OCI-LY1 (cell line): ENCODE measurements around the gene SAG.

Experiments used
- H2AFZ ChIP-seq: fragments of 200-600 bp; sonication (generic), shearing (Covaris generic); 2 replicates; pipeline ENCODE4 v1.6.0; 2014; ENCODE audit warnings: antibody characterized with exemption, mild to moderate bottlenecking, low read length
- H3F3A ChIP-seq: fragments of 200-600 bp; sonication (generic), shearing (Covaris generic); 2 replicates; pipeline ENCODE4 v1.6.0; 2014; ENCODE audit warnings: mild to moderate bottlenecking, antibody characterized with exemption, low read length, moderate library complexity; ENCODE audit not compliant: insufficient read depth
- H3K27ac ChIP-seq: fragments of 200-600 bp; sonication (generic); 2 replicates; pipeline ENCODE4 v1.5.1; 2014; ENCODE audit warnings: low read length, mixed run types, mild to moderate bottlenecking, low read depth; ENCODE audit not compliant: poor library complexity, severe bottlenecking
- H3K27me3 ChIP-seq: fragments of 200-600 bp; sonication (generic); 2 replicates; pipeline ENCODE4 v1.6.0; 2014; ENCODE audit warnings: antibody characterized with exemption, mild to moderate bottlenecking, low read length, moderate library complexity; ENCODE audit not compliant: insufficient read depth
- H3K36me3 ChIP-seq: fragments of 200-600 bp; sonication (generic); 2 replicates; pipeline ENCODE4 v1.6.1; 2014; ENCODE audit warnings: mild to moderate bottlenecking, antibody characterized with exemption, low read length, moderate library complexity, mixed read lengths; ENCODE audit not compliant: insufficient read depth
- H3K4me1 ChIP-seq: fragments of 200-600 bp; sonication (generic); 2 replicates; pipeline ENCODE4 v1.5.1; 2014; ENCODE audit warnings: mild to moderate bottlenecking, low read length, moderate library complexity; ENCODE audit not compliant: insufficient read depth, severe bottlenecking
- H3K4me2 ChIP-seq: fragments of 200-600 bp; sonication (generic), shearing (Covaris generic); 2 replicates; pipeline ENCODE4 v1.6.1; 2014; ENCODE audit warnings: low read length
- H3K4me3 ChIP-seq: fragments of 200-600 bp; sonication (generic); 2 replicates; pipeline ENCODE4 v1.5.1; 2014; ENCODE audit warnings: low read length, low read depth, mild to moderate bottlenecking, mixed read lengths; ENCODE audit not compliant: poor library complexity, severe bottlenecking
- H3K79me2 ChIP-seq: fragments of 200-600 bp; shearing (Covaris generic); 2 replicates; pipeline ENCODE4 v1.6.1; 2016; ENCODE audit warnings: mixed run types, low read length, mixed read lengths; ENCODE audit not compliant: insufficient read depth
- H3K9ac ChIP-seq: fragments of 200-600 bp; sonication (generic), shearing (Covaris generic); 2 replicates; pipeline ENCODE4 v1.6.1; 2014; ENCODE audit warnings: mild to moderate bottlenecking, low read length, mixed read lengths
- H3K9me2 ChIP-seq: fragments of 200-600 bp; sonication (generic), shearing (Covaris generic); 2 replicates; pipeline ENCODE4 v1.6.1; 2014; ENCODE audit warnings: low read depth, mild to moderate bottlenecking, low read length, mixed read lengths
- H3K9me3 ChIP-seq: fragments of 200-600 bp; shearing (Covaris generic); 2 replicates; pipeline ENCODE4 v1.6.1; 2014; ENCODE audit warnings: low read length, mixed read lengths
- H4K20me1 ChIP-seq: fragments of 200-600 bp; sonication (generic), shearing (Covaris generic); 2 replicates; pipeline ENCODE4 v1.6.0; 2016; ENCODE audit warnings: mild to moderate bottlenecking, low read length; ENCODE audit not compliant: insufficient read depth
- EZH2 ChIP-seq: fragments of 200-600 bp; sonication (generic), shearing (Covaris generic); IDR thresholded peaks from 2 replicates; pipeline ENCODE4 v1.8.0; 2017; ENCODE audit warnings: borderline replicate concordance, mixed run types, mild to moderate bottlenecking, antibody characterized with exemption, low read length, moderate library complexity, mixed read lengths
- TF ChIP-seq, protein P1 (sequence below): fragments of 200-600 bp; sonication (generic), shearing (Covaris generic); IDR thresholded peaks from 2 replicates; pipeline ENCODE4 v1.5.1; 2017; ENCODE audit warnings: mild to moderate bottlenecking, antibody characterized with exemption, low read length, moderate library complexity, mixed read lengths

Gene SAG

DNA sequence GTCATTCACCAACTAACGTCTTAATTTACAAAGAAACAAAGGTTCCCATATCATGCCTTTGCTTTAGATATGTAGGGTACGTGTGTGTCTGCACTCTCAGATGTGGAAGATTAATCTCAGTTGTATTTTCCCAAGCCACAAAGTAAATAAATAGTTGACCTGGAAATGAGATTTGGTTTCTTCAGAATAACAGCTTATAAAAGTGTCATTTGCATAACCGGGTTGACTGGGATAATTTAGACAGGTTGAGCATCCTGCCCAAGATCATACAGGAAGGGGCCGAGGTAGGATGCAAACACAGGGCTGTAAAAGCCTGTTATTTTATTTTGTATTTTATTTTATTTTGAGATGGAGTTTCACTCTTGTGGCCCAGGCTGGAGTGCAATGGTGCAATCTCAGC, 36.7 kb upstream of the SAG start:
- H2AFZ ChIP-seq: no peak overlapping the region
- H3K9me2 ChIP-seq: no peaks in the 10 kb centered on the region
- H3K9me3 ChIP-seq: no peaks in the 10 kb centered on the region
- H3K4me2 ChIP-seq: no peak overlapping the region
- H3F3A ChIP-seq: no peaks in the 10 kb centered on the region
- H3K79me2 ChIP-seq: no peaks in the 10 kb centered on the region
- peaks cover 100% of the 10 kb centered on the region for H3K36me3 ChIP-seq
- TF ChIP-seq, protein P1, sequence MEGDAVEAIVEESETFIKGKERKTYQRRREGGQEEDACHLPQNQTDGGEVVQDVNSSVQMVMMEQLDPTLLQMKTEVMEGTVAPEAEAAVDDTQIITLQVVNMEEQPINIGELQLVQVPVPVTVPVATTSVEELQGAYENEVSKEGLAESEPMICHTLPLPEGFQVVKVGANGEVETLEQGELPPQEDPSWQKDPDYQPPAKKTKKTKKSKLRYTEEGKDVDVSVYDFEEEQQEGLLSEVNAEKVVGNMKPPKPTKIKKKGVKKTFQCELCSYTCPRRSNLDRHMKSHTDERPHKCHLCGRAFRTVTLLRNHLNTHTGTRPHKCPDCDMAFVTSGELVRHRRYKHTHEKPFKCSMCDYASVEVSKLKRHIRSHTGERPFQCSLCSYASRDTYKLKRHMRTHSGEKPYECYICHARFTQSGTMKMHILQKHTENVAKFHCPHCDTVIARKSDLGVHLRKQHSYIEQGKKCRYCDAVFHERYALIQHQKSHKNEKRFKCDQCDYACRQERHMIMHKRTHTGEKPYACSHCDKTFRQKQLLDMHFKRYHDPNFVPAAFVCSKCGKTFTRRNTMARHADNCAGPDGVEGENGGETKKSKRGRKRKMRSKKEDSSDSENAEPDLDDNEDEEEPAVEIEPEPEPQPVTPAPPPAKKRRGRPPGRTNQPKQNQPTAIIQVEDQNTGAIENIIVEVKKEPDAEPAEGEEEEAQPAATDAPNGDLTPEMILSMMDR: no peak
- TF ChIP-seq EZH2: no peak
- H3K27me3 ChIP-seq: no peaks in the 10 kb centered on the region
- peaks cover 25% of the 10 kb centered on the region for H3K4me1 ChIP-seq
- no peaks in the 10 kb centered on the region for H4K20me1 ChIP-seq
- no peak overlapping the region for H3K4me3 ChIP-seq
- peak overlapping the region; percentile 10 for H3K27ac ChIP-seq
- no peak overlapping the region for H3K9ac ChIP-seq

DNA sequence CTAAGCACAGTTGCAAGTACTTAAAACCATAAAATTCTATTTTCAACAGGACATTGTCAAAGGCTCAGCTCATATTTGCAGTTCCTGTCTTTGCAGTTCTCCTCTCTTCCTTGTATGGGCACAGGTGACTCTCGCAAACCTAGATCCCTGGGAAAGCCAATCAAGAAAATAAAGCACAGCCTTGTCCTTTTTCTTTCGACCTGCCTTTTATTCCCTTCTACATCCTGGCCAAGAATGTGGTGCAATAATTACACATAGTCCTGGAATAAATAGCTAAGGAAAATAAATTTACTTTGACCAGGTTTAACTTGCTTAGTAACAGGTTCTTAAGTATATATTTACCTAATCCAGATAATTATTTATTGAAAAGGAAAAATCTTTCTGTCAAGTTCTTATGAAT, 35.9 kb upstream of the SAG start:
- H2AFZ ChIP-seq: no peak overlapping the region
- no peaks in the 10 kb centered on the region for H4K20me1 ChIP-seq
- no peaks in the 10 kb centered on the region for H3F3A ChIP-seq
- H3K4me3 ChIP-seq: no peak overlapping the region
- no peak overlapping the region for H3K4me2 ChIP-seq
- H3K4me1 ChIP-seq: peaks cover 25% of the 10 kb centered on the region
- H3K9me2 ChIP-seq: no peaks in the 10 kb centered on the region
- no peaks in the 10 kb centered on the region for H3K27me3 ChIP-seq
- H3K36me3 ChIP-seq: peaks cover 100% of the 10 kb centered on the region
- TF ChIP-seq EZH2: no peak
- no peaks in the 10 kb centered on the region for H3K79me2 ChIP-seq
- no peaks in the 10 kb centered on the region for H3K9me3 ChIP-seq
- H3K27ac ChIP-seq: no peak overlapping the region
- no peak overlapping the region for H3K9ac ChIP-seq

DNA sequence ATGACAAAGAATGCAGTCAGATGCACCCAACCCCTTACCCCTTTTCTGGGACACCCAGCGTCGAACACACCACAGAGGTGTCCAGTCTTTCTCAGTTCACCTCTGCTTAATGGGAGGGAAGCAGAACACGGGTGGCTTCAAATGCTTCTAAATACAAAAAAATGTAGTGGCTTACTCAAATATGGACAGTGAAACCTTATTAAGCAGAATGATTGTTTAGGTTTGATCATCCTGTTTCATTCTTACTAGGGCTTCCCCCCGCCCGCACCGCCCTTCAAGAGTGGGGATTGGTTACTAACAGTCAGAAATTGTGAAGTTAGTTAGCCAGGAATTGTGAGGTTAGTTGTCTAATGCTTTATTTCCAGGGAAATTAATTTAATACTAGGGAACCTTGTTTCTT, 34.5 kb upstream of the SAG start:
- Histone ChIP-seq H3K4me2 (no peak overlapping the region), H3K4me1 (peaks cover 16% of the 10 kb centered on the region), H3K27me3 (no peaks in the 10 kb centered on the region), H3K9ac (no peak overlapping the region), H3K9me3 (no peaks in the 10 kb centered on the region), H3F3A (no peaks in the 10 kb centered on the region), H3K79me2 (no peaks in the 10 kb centered on the region), H3K4me3 (no peak overlapping the region), H3K27ac (no peak overlapping the region), H4K20me1 (no peaks in the 10 kb centered on the region), H2AFZ (no peak overlapping the region), H3K9me2 (no peaks in the 10 kb centered on the region), H3K36me3 (peaks cover 98% of the 10 kb centered on the region)
- TF ChIP-seq, protein P1: no peak
- TF ChIP-seq EZH2: no peak

DNA sequence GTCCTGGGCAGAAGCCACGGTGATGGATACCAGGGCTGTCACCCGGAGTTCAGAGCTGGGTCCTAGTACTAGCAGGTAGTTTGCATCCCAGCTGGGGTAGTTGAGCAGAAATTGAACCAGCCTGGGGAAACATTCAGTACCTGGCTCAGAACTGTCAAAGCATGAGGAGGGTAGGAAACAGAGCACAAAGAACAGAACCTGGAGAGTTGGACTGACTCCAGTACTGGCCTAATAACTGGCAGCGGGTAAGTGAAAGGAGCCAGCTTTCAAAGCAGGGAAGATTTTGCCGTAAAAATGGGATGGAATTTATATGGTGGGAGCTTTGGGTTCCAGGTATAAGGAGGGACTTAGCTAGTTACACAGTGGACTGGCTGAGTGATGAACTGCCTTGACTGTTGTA, 32.4 kb upstream of the SAG start:
- Histone ChIP-seq H3K9ac (no peak overlapping the region), H3K27me3 (no peaks in the 10 kb centered on the region), H3K9me3 (no peaks in the 10 kb centered on the region), H3K4me3 (no peak overlapping the region), H3K27ac (no peak overlapping the region), H3F3A (no peaks in the 10 kb centered on the region), H3K9me2 (no peaks in the 10 kb centered on the region), H3K4me2 (no peak overlapping the region), H2AFZ (no peak overlapping the region), H3K4me1 (peaks cover 4% of the 10 kb centered on the region), H3K79me2 (no peaks in the 10 kb centered on the region), H4K20me1 (no peaks in the 10 kb centered on the region), H3K36me3 (peaks cover 98% of the 10 kb centered on the region)
- TF ChIP-seq, protein P1: no peak
- TF ChIP-seq EZH2: no peak
